ENCODE measurements around the gene ACVRL1. TPM values are rescaled to one million over a fixed set of nuclear protein-coding genes. Genes with fewer than 3 reads are reported as not detected.
A peak's percentile ranks its signal among the peaks of the same experiment; 100 is the strongest.

Gene ACVRL1
- total RNA-seq, 4 donors from 2014 or later: 115 to 440 (median 137) TPM

DNA sequence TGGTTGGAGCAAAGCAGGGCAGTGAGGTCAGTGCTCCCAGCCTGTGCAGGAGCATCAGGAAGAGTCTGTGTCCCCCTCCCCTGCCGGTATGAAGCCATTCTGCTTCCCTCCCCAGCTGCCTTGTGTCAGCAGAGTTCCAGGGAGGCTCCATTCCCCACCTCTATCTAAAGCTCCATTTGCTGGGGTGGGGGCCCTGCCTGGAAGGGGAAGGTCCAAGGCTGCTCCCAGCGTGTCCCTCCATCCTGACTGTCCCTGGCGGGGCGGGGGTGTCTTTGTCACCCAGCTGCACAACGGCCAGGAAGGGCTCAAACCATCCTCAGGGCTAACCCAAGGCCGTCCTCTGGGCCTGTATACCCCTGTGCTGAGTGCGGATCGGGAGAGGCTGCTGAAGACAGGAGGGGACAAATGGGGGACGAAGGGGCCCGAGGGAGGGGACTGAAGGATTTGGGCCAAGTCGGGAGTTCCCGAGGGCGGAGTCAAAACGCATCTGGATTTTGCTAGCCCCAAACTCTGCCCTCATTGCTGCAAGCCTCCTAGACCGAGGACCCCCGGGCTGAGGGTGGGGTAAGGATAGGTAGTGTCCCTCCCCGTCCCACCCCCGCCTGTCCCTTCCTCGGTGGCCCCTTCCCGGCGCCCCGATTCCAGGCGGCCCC is 748 bp upstream of the ACVRL1 start:
- intact Hi-C loops (cut with DNase I; ENCODE audit: low total_unique reads): no loop called here
- H3K27me3 ChIP-seq: peaks cover 3% of the 10 kb centered on the region
- WGBS, 2 donors (ENCODE audit: low coverage in 1 of 2): 41% methylated on average over 23 of the region's 23 CpGs; no CpG with 5 or more reads in 1 of the 2 donors

DNA sequence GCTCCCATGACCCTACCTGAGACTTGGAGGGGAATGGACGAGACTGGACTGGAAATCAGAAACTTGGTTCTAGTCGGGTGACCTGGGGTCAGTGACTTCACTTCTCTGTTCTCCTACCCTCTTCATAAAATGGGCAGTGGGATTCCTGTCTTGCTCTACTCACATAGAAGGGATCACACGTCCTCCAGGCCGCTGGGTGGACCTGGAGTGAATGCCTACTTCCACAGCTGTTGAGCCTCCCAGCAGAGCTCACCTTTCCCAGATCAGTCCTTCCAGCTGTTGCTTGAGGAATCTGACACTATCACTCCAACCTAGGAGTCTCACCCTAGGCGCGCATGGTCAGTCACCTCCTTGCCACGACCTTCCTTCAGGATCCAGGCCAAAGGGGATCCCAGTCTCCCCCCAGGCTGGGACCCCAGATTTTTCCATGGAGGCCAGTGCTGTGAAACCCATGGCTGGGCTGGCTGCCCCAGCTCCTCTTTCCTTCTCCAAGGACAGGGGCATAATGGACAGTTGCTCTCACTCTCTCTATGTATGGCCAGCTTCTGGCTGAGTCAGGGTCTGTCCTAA is 637 bp downstream of the ACVRL1 start:
- in situ Hi-C loops (cut with MboI; ENCODE audit: low pct_ligation_motif_present in 1 of 4, low pct_unique_long_range_greater_than_20kb in 1 of 4, low sequenced_read_pairs in 3 of 4) (no loop called here), intact Hi-C loops (cut with DNase I; ENCODE audit: low total_unique reads) (no loop called here)
- Histone ChIP-seq H3K4me3 (peak overlapping the region; percentile 18 to 59 (median 54)), H3K4me1 (peaks cover 16 to 55% (median 36%) of the 10 kb centered on the region in 4 donors), H3K36me3 (no peaks in the 10 kb centered on the region), H3K27me3 (peaks cover 3% of the 10 kb centered on the region), H3K9me3 (no peaks in the 10 kb centered on the region), H3K27ac (peak overlapping the region; percentile 80 to 87 (median 86))
- TF ChIP-seq POLR2AphosphoS5 (IDR thresholded peaks at IDR 0.05) (no peak), EP300 (IDR thresholded peaks at IDR 0.05; ENCODE audit: low read depth) (no peak), POLR2A (IDR thresholded peaks at IDR 0.05) (no peak)
- TF ChIP-seq, protein P1, sequence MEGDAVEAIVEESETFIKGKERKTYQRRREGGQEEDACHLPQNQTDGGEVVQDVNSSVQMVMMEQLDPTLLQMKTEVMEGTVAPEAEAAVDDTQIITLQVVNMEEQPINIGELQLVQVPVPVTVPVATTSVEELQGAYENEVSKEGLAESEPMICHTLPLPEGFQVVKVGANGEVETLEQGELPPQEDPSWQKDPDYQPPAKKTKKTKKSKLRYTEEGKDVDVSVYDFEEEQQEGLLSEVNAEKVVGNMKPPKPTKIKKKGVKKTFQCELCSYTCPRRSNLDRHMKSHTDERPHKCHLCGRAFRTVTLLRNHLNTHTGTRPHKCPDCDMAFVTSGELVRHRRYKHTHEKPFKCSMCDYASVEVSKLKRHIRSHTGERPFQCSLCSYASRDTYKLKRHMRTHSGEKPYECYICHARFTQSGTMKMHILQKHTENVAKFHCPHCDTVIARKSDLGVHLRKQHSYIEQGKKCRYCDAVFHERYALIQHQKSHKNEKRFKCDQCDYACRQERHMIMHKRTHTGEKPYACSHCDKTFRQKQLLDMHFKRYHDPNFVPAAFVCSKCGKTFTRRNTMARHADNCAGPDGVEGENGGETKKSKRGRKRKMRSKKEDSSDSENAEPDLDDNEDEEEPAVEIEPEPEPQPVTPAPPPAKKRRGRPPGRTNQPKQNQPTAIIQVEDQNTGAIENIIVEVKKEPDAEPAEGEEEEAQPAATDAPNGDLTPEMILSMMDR (IDR thresholded peaks at IDR 0.05): no peak
- no peak for DNase-seq
- 51 to 66% methylated on average over 3 to 7 of the region's 7 CpGs for WGBS, 2 donors (ENCODE audit: low coverage in 1 of 2)

More for the DNA sequence above, 748 bp upstream of the ACVRL1 start:
- Histone ChIP-seq H3K9me3 (no peaks in the 10 kb centered on the region), H3K27ac (peak overlapping the region; percentile 80 to 87 (median 86)), H3K4me3 (peak overlapping the region in 3 of 4 donors; percentile 52 to 59 (median 56)), H3K36me3 (no peaks in the 10 kb centered on the region), H3K4me1 (peaks cover 16 to 43% (median 30%) of the 10 kb centered on the region in 4 donors)
- TF ChIP-seq EP300 (IDR thresholded peaks at IDR 0.05; ENCODE audit: low read depth) (no peak), POLR2AphosphoS5 (IDR thresholded peaks at IDR 0.05) (no peak)
- TF ChIP-seq, protein P1 (IDR thresholded peaks at IDR 0.05): no peak
- in situ Hi-C loops (cut with MboI; ENCODE audit: low pct_ligation_motif_present in 1 of 4, low pct_unique_long_range_greater_than_20kb in 1 of 4, low sequenced_read_pairs in 3 of 4): no loop called here
- DNase-seq: no peak

DNA sequence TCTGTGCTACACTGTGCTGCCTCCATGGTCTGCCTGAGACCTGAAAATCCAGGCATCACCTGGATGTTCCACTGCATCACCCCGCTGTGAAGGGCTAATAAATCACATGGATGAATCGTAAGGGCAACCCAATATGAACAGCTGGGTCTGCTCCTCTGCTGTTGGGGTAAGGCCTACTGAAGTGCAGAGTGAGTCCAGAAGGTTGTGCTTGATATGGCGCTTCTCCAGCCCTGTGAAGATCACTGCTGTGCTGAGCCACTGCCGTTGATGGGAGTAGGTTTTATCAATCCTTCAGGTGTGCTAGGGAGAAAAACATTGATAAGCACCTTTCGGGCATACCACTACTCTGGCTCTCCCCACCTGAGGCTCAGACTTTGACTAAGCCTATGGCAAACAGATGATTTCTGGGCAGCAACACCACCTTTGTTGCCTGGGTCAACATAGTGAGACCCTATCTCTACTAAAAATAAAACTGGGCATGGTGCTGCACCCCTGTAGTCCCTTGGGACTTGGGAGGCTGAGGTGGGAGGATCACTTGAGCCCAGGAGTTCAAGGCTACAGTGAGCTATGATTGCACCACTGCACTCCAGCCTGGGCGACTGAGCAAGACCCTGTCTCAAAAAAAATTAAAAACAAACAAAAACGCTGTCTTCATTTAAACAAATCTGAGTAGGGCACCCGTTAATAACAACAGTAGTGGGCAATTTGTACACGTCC is 1.7 kb downstream of the ACVRL1 start:
- in situ Hi-C loops (cut with MboI; ENCODE audit: low pct_ligation_motif_present in 1 of 4, low pct_unique_long_range_greater_than_20kb in 1 of 4, low sequenced_read_pairs in 3 of 4) (no loop called here), intact Hi-C loops (cut with DNase I; ENCODE audit: low total_unique reads) (no loop called here)
- WGBS, 2 donors (ENCODE audit: low coverage in 1 of 2): 67 to 78% methylated on average over 4 to 9 of the region's 9 CpGs
- peaks cover 16 to 60% (median 36%) of the 10 kb centered on the region in 4 donors for H3K4me1 ChIP-seq
- no peaks in the 10 kb centered on the region for H3K9me3 ChIP-seq
- no peak overlapping the region for H3K4me3 ChIP-seq
- H3K27ac ChIP-seq: peak overlapping the region; percentile 8 to 87 (median 86)
- peaks cover 3% of the 10 kb centered on the region for H3K27me3 ChIP-seq
- no peak for DNase-seq
- TF ChIP-seq POLR2A (IDR thresholded peaks at IDR 0.05) (no peak), POLR2AphosphoS5 (IDR thresholded peaks at IDR 0.05) (no peak), EP300 (IDR thresholded peaks at IDR 0.05; ENCODE audit: low read depth) (no peak)
- TF ChIP-seq, protein P1 (IDR thresholded peaks at IDR 0.05): no peak
- no peaks in the 10 kb centered on the region for H3K36me3 ChIP-seq

DNA sequence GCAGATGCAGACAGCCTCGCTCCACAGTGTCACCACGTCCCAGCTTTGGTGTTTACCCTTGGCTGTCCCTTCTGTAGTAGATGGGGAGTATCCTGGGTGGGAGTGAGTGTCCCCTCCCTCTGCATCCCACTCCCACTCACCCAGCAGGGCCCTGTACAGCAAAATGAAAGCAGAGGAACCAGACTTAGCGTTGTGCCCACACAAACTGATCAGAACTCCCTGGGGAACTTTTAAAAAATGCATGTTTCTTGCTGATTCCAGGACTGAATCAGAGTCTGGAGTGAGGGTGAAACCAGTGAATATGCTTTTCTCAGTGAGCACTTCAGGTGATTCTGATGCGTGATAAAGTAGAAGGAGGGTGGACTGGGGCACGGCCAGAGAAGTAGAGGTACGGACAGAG is 2.9 kb downstream of the ACVRL1 start:
- in situ Hi-C loops (cut with MboI; ENCODE audit: low pct_ligation_motif_present in 1 of 4, low pct_unique_long_range_greater_than_20kb in 1 of 4, low sequenced_read_pairs in 3 of 4): no loop called here
- WGBS, 2 donors (ENCODE audit: low coverage in 1 of 2): 62 to 80% methylated on average over 4 to 6 of the region's 6 CpGs
- Histone ChIP-seq H3K27ac (peak overlapping the region; percentile 54 to 86 (median 58)), H3K27me3 (peaks cover 3% of the 10 kb centered on the region), H3K9me3 (no peaks in the 10 kb centered on the region), H3K36me3 (no peaks in the 10 kb centered on the region), H3K4me3 (no peak overlapping the region), H3K4me1 (peaks cover 16 to 59% (median 33%) of the 10 kb centered on the region in 4 donors)
- DNase-seq: no peak
- no peak for TF ChIP-seq EP300 (IDR thresholded peaks at IDR 0.05; ENCODE audit: low read depth)
- TF ChIP-seq POLR2AphosphoS5 (IDR thresholded peaks at IDR 0.05): no peak
- no peak for TF ChIP-seq POLR2A (IDR thresholded peaks at IDR 0.05)
- TF ChIP-seq, protein P1 (IDR thresholded peaks at IDR 0.05): no peak
- intact Hi-C loops (cut with DNase I; ENCODE audit: low total_unique reads): no loop called here

Data from transverse colon (tissue), 4 donors.